GM12878 (cell line): ENCODE measurements around the gene MACROD2. TPM values are rescaled to one million over a fixed set of nuclear protein-coding genes. Genes with fewer than 3 reads are reported as not detected.

Experiments
- BRCA1 ChIP-seq: IDR thresholded peaks from 2 replicates; pipeline ENCODE4 v1.6.1; 2011; ENCODE audit warnings: low read depth, low read length, improper control_type of control experiment
- CUX1 ChIP-seq: IDR thresholded peaks from 2 replicates; pipeline ENCODE4 v1.6.1; 2012; ENCODE audit warnings: improper control_type of control experiment, low read depth, low read length; ENCODE audit not compliant: insufficient replicate concordance
- KAT2A ChIP-seq: conservative IDR thresholded peaks from 2 replicates; pipeline ENCODE4 v1.6.1; 2011; ENCODE audit warnings: low read depth, low read length; ENCODE audit not compliant: control insufficient read depth
- ZNF384 ChIP-seq: IDR thresholded peaks from 2 replicates; pipeline ENCODE4 v1.6.1; 2012; ENCODE audit warnings: low read depth, mild to moderate bottlenecking, low read length, improper control_type of control experiment, borderline replicate concordance
- polyA plus RNA-seq, 11 experiments: library from polyadenylated mRNA; depleted of rRNA in 4 of 11; unstranded in 6 of 11; stranded (reverse) in 5 of 11; fragments of >200 nt; fragmentation: Nextera tagmentation in 4 of 11; fragmentation: Illumina TruSeq in 1 of 11; extraction: Ambion mirVana in 4 of 11; extraction: Trizol in 1 of 11; gene quantifications; 1 replicate in 1 of 11; 2 replicates in 10 of 11; pipeline versions ENCODE4 v1.2.1 to v1.2.3, GENCODE V29; 2011 to 2016; ENCODE audit warnings: inconsistent platforms in 2 of 11, missing spikeins in 2 of 11, low read depth in 1 of 11
- total RNA-seq, 4 experiments: library from RNA; depleted of rRNA in 3 of 4; stranded (reverse); fragments of >200 nt in 3 of 4; fragmentation: Illumina TruSeq in 1 of 4; extraction: Trizol in 1 of 4; gene quantifications; 2 replicates each; pipeline versions ENCODE4 v1.2.1 to v1.2.3, GENCODE V29; 2013 to 2021
- TF ChIP-seq, protein P1 (sequence below): IDR thresholded peaks from 2 replicates; pipeline ENCODE4 v1.6.1; 2012; ENCODE audit warnings: low read depth, low read length, improper control_type of control experiment

Gene MACROD2
- total and polyA plus RNA-seq, 10 of the 15 experiments (the other 5 are each of a cell fraction or from before 2014, with no cell fraction given) = 1.1 to 21.5 (median 2.2) TPM

- TF ChIP-seq BRCA1 (no peak), CUX1 (no peak), ZNF384 (no peak), KAT2A (no peak)
- TF ChIP-seq, protein P1, sequence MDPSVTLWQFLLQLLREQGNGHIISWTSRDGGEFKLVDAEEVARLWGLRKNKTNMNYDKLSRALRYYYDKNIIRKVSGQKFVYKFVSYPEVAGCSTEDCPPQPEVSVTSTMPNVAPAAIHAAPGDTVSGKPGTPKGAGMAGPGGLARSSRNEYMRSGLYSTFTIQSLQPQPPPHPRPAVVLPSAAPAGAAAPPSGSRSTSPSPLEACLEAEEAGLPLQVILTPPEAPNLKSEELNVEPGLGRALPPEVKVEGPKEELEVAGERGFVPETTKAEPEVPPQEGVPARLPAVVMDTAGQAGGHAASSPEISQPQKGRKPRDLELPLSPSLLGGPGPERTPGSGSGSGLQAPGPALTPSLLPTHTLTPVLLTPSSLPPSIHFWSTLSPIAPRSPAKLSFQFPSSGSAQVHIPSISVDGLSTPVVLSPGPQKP = no peak
Measured at GRCh38 chr20:15673206-15673605, 1677.9 kb downstream of the MACROD2 start (continued).
